Fibroblast of lung (primary cell): ENCODE results near the gene ADAMTS17. TPM values are rescaled to one million over a fixed set of nuclear protein-coding genes. Genes with fewer than 3 reads are reported as not detected.

Experiments used
- DNase-seq, 2 donors: peaks; one replicate each; pipeline versions ENCODE4 v3.0.0 to v3.0.0-alpha.2; 2010; ENCODE audit warnings: low read depth in 2 of 2
- H2AFZ ChIP-seq: 2 replicates; pipeline ENCODE4 v1.5.1; 2012; ENCODE audit warnings: low read length, control low read depth, inconsistent platforms
- H3K27ac ChIP-seq: 2 replicates; pipeline ENCODE4 v1.5.1; 2011; ENCODE audit warnings: low read length, control low read depth; ENCODE audit not compliant: insufficient read depth
- H3K27me3 ChIP-seq: 2 replicates; pipeline ENCODE4 v1.5.1; 2011; ENCODE audit warnings: mild to moderate bottlenecking, low read length; ENCODE audit not compliant: control insufficient read depth, insufficient read depth
- H3K36me3 ChIP-seq: 2 replicates; pipeline ENCODE4 v1.5.1; 2011; ENCODE audit warnings: low read length; ENCODE audit not compliant: control insufficient read depth, insufficient read depth
- H3K4me1 ChIP-seq: 2 replicates; pipeline ENCODE4 v1.5.1; 2011; ENCODE audit warnings: low read length; ENCODE audit not compliant: control insufficient read depth, insufficient read depth; ENCODE audit errors: extremely low read depth
- H3K4me2 ChIP-seq: 2 replicates; pipeline ENCODE4 v1.5.1; 2011; ENCODE audit warnings: low read length, control low read depth; ENCODE audit not compliant: insufficient read depth; ENCODE audit errors: extremely low read depth
- H3K4me3 ChIP-seq, 4 experiments: fragments of 200-600 bp in 1 of 4; sonication (generic) in 1 of 4; replicated peaks in 1 of 4; 2 replicates each; pipeline ENCODE4 v1.5.1; 2011 to 2016; ENCODE audit warnings: low read length in 4 of 4, low read depth in 3 of 4, mild to moderate bottlenecking in 3 of 4, control low read depth in 2 of 4, inconsistent platforms in 1 of 4, mixed read lengths in 1 of 4; ENCODE audit not compliant: insufficient read depth in 1 of 4; ENCODE audit errors: control extremely low read depth in 1 of 4
- H3K79me2 ChIP-seq: 2 replicates; pipeline ENCODE4 v1.5.1; 2012; ENCODE audit warnings: mild to moderate bottlenecking, low read length, inconsistent platforms; ENCODE audit not compliant: control insufficient read depth, insufficient read depth
- H3K9ac ChIP-seq: 2 replicates; pipeline ENCODE4 v1.5.1; 2011; ENCODE audit warnings: mild to moderate bottlenecking, low read length, control low read depth; ENCODE audit not compliant: insufficient read depth
- H3K9me3 ChIP-seq: 2 replicates; pipeline ENCODE4 v1.5.1; 2012; ENCODE audit warnings: low read depth, low read length; ENCODE audit not compliant: control insufficient read depth, insufficient read depth
- H4K20me1 ChIP-seq: 2 replicates; pipeline ENCODE4 v1.5.1; 2011; ENCODE audit warnings: low read length; ENCODE audit not compliant: control insufficient read depth, insufficient read depth; ENCODE audit errors: extremely low read depth
- EZH2 ChIP-seq: IDR thresholded peaks from 2 replicates; pipeline ENCODE4 v1.5.1; 2012; ENCODE audit warnings: low read length, control low read depth, mild to moderate bottlenecking; ENCODE audit errors: missing control alignments
- polyA plus RNA-seq, 2 donors: library from polyadenylated mRNA; depleted of rRNA in 1 of 2; stranded (reverse) in 1 of 2; unstranded in 1 of 2; fragments of >200 nt; gene quantifications; 2 replicates each; pipeline ENCODE4 v1.2.1, GENCODE V29; 2011 to 2012; ENCODE audit warnings: missing spikeins in 1 of 2
- total RNA-seq: library from RNA; depleted of rRNA; stranded (reverse); fragments of >200 nt; gene quantifications from 2 replicates; pipeline ENCODE4 v1.2.1, GENCODE V29; 2014
- TF ChIP-seq, protein P1 (sequence below), 2 donors: IDR thresholded peaks in 1 of 2; conservative IDR thresholded peaks in 1 of 2; 1 replicate in 1 of 2; 2 replicates in 1 of 2; pipeline ENCODE4 v1.5.1; 2011 to 2012; ENCODE audit warnings: low read length in 2 of 2, control low read depth in 1 of 2, inconsistent platforms in 1 of 2, low read depth in 1 of 2, mild to moderate bottlenecking in 1 of 2

Gene ADAMTS17
- total and polyA plus RNA-seq, 2 donors (not counting 1 experiment from before 2014, with no cell fraction given) = 0.09 to 0.17 TPM

DNA sequence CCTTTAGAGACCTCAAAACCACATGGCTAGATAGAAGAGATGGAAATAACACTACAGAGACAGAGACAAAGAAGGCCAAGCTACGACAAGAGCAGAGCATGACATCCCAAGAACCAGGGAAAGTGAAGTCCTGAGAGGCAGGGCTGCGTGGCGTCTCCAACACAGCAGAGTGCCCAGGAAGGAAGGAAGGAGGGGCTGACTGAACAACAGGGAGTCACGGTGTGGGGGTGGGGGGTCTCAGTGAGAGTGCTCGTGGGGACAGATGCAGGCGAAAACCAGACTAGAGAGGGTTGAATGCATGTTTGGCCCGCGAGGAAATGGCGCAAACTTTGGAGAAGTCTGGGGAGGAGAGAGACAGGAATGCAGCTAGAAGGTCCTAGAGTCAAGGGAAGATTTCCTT lies 44.0 kb downstream of the ADAMTS17 start:
- no peaks in the 10 kb centered on the region for H3K79me2 ChIP-seq

DNA sequence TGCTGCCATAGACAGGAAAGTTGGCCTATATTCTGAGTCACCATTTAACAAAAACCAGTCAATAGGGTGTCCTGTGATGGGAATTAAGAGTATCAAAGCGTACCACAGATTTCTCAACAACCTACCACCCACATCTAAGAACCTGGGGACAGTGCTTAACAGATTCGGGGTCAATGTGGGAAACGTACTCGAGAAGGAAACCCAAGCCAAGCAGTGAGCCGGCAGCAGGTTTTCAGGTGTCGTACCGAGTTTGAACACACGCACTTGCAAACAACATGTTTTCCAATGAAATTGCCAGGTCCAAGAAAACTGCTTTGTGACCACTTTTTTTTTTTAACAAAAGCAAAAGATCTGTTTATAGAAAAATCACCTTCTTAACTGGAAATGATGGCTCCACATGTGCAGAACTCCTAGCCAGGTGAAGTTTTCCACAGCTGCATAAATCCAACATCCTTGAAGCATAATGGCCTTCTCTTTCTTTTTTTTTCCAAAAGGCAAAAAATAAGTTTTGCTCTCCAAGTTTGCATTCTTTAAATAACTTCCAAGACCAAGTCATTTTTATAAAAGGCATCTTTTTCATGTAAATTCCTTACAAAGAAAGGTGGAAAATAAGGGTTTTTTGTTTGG lies 45.7 kb downstream of the ADAMTS17 start:
- H2AFZ ChIP-seq = no peak overlapping the region
- H4K20me1 ChIP-seq = no peaks in the 10 kb centered on the region
- H3K4me2 ChIP-seq = no peak overlapping the region
- no peak for DNase-seq
- H3K4me3 ChIP-seq = no peak overlapping the region
- no peaks in the 10 kb centered on the region for H3K79me2 ChIP-seq
- no peaks in the 10 kb centered on the region for H3K27me3 ChIP-seq
- H3K9ac ChIP-seq = no peak overlapping the region
- H3K27ac ChIP-seq = no peak overlapping the region
- H3K9me3 ChIP-seq = no peaks in the 10 kb centered on the region
- H3K36me3 ChIP-seq = no peaks in the 10 kb centered on the region
- TF ChIP-seq, protein P1, sequence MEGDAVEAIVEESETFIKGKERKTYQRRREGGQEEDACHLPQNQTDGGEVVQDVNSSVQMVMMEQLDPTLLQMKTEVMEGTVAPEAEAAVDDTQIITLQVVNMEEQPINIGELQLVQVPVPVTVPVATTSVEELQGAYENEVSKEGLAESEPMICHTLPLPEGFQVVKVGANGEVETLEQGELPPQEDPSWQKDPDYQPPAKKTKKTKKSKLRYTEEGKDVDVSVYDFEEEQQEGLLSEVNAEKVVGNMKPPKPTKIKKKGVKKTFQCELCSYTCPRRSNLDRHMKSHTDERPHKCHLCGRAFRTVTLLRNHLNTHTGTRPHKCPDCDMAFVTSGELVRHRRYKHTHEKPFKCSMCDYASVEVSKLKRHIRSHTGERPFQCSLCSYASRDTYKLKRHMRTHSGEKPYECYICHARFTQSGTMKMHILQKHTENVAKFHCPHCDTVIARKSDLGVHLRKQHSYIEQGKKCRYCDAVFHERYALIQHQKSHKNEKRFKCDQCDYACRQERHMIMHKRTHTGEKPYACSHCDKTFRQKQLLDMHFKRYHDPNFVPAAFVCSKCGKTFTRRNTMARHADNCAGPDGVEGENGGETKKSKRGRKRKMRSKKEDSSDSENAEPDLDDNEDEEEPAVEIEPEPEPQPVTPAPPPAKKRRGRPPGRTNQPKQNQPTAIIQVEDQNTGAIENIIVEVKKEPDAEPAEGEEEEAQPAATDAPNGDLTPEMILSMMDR (conservative IDR thresholded peaks at IDR 0.05 in 1 of 2, IDR thresholded peaks at IDR 0.05 in 1 of 2; ENCODE audit: low read depth in 1 of 2, low read length in 2 of 2) = no peak
- no peak for TF ChIP-seq EZH2
- H3K4me1 ChIP-seq = no peaks in the 10 kb centered on the region

More for the DNA sequence above, 44.0 kb downstream of the ADAMTS17 start:
- TF ChIP-seq, protein P1 (conservative IDR thresholded peaks at IDR 0.05 in 1 of 2, IDR thresholded peaks at IDR 0.05 in 1 of 2; ENCODE audit: low read depth in 1 of 2, low read length in 2 of 2) = no peak
- no peak for TF ChIP-seq EZH2
- H3K36me3 ChIP-seq = no peaks in the 10 kb centered on the region
- H4K20me1 ChIP-seq = no peaks in the 10 kb centered on the region
- H3K4me1 ChIP-seq = no peaks in the 10 kb centered on the region
- H2AFZ ChIP-seq = no peak overlapping the region
- no peak overlapping the region for H3K27ac ChIP-seq
- no peaks in the 10 kb centered on the region for H3K9me3 ChIP-seq
- H3K9ac ChIP-seq = no peak overlapping the region
- H3K4me3 ChIP-seq = no peak overlapping the region
- no peak overlapping the region for H3K4me2 ChIP-seq
- no peak for DNase-seq
- H3K27me3 ChIP-seq = no peaks in the 10 kb centered on the region

DNA sequence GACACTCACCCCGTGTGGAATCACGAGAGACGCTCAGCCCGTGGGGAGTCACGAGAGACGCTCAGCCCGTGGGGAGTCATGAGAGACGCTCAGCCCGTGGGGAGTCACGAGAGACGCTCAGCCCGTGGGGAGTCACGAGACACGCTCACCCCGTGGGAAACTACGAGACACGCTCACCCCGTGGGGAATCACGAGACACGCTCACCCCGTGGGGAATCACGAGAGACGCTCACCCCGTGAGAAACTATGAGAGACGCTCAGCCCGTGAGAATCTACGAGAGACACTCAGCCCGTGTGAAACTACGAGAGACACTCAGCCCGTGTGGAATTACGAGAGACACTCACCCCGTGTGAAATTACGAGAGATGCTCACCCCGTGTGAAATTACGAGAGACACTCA lies 49.8 kb downstream of the ADAMTS17 start:
- Histone ChIP-seq H3K36me3 (no peaks in the 10 kb centered on the region), H3K27ac (no peak overlapping the region), H3K9ac (no peak overlapping the region), H3K4me2 (no peak overlapping the region), H2AFZ (no peak overlapping the region), H3K4me3 (no peak overlapping the region), H3K9me3 (no peaks in the 10 kb centered on the region), H3K79me2 (no peaks in the 10 kb centered on the region), H4K20me1 (no peaks in the 10 kb centered on the region), H3K4me1 (no peaks in the 10 kb centered on the region), H3K27me3 (no peaks in the 10 kb centered on the region)
- DNase-seq = no peak
- TF ChIP-seq, protein P1 (conservative IDR thresholded peaks at IDR 0.05 in 1 of 2, IDR thresholded peaks at IDR 0.05 in 1 of 2; ENCODE audit: low read depth in 1 of 2, low read length in 2 of 2) = no peak
- TF ChIP-seq EZH2 = no peak
